Ishikawa (cell line): ENCODE data around the gene TOMM6.

Experiments used
- CEBPB ChIP-seq: IDR thresholded peaks from 2 replicates; pipeline ENCODE4 v1.6.1; 2012
- CREB1 ChIP-seq: IDR thresholded peaks from 2 replicates; pipeline ENCODE4 v1.6.1; 2012; ENCODE audit warnings: low read depth
- EGR1 ChIP-seq: IDR thresholded peaks from 2 replicates; pipeline ENCODE4 v1.6.1; 2012
- EP300 ChIP-seq: IDR thresholded peaks from 2 replicates; pipeline ENCODE4 v1.6.1; 2012; ENCODE audit warnings: borderline replicate concordance
- FOXM1 ChIP-seq: IDR thresholded peaks from 2 replicates; pipeline ENCODE4 v1.6.1; 2012; ENCODE audit warnings: low read depth, borderline replicate concordance
- NFIC ChIP-seq: IDR thresholded peaks from 2 replicates; pipeline ENCODE4 v1.6.1; 2012
- RAD21 ChIP-seq: IDR thresholded peaks from 2 replicates; pipeline ENCODE4 v1.6.1; 2012; ENCODE audit warnings: low read depth
- REST ChIP-seq: IDR thresholded peaks from 2 replicates; pipeline ENCODE4 v1.6.1; 2012; ENCODE audit warnings: low read depth, mild to moderate bottlenecking
- TAF1 ChIP-seq: IDR thresholded peaks from 2 replicates; pipeline ENCODE4 v1.6.1; 2012; ENCODE audit warnings: low read depth, mild to moderate bottlenecking
- TCF12 ChIP-seq: IDR thresholded peaks from 2 replicates; pipeline ENCODE4 v1.6.1; 2012; ENCODE audit warnings: low read depth
- TEAD4 ChIP-seq: IDR thresholded peaks from 2 replicates; pipeline ENCODE4 v1.6.1; 2012
- USF1 ChIP-seq: IDR thresholded peaks from 2 replicates; pipeline ENCODE4 v1.6.1; 2012
- YY1 ChIP-seq: IDR thresholded peaks from 2 replicates; pipeline ENCODE4 v1.6.1; 2012; ENCODE audit warnings: low read depth
- ZBTB7A ChIP-seq: IDR thresholded peaks from 2 replicates; pipeline ENCODE4 v1.6.1; 2012; ENCODE audit warnings: low read depth
- TF ChIP-seq, protein P1 (sequence below): IDR thresholded peaks from 2 replicates; pipeline ENCODE4 v1.6.1; 2012

Gene TOMM6

GRCh38 chr6:41796474-41796873 lies 9.0 kb downstream of the TOMM6 start:
- no peak for TF ChIP-seq ZBTB7A
- TF ChIP-seq NFIC, result no peak
- no peak for TF ChIP-seq EGR1
- no peak for TF ChIP-seq RAD21
- no peak for TF ChIP-seq TCF12
- TF ChIP-seq FOXM1, result no peak

DNA sequence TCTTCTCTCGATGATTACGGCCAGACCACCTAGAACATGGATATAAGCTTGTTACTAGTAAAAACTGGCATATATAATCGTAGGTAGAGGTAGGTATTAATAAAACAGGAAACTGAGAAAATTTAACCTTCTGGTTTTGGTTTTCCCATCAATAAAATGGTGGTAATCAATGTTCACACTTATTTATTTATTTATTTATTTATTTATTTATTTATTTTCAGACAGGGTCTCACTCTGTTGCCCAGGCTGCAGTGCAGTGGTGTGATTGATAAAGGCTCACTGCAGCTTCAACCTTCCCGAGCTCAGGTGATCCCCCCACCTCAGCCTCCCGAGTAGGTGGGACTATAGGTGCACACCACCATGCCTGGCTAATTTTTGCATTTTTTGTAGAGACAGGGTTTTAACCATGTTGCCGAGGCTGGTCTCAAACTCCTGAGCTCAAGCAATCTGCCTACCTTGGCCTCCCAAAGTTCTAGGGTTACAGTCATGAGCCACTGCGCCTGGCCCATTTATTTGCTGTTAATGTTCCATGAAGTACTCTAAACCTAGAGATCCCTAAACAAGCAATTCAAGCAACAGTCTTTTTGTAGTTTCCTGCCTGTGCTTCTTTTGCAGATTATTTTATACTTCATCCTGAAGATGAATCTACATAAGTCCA lies 11.5 kb downstream of the TOMM6 start:
- TF ChIP-seq TCF12, result no peak
- no peak for TF ChIP-seq FOXM1
- TF ChIP-seq YY1, result no peak
- TF ChIP-seq EGR1, result no peak

- no peak for TF ChIP-seq REST
- TF ChIP-seq TCF12, result no peak
- no peak for TF ChIP-seq CEBPB
- no peak for TF ChIP-seq FOXM1
- TF ChIP-seq CREB1, result no peak
- TF ChIP-seq TAF1, result no peak
- no peak for TF ChIP-seq RAD21
- no peak for TF ChIP-seq USF1
- TF ChIP-seq EP300, result no peak
- TF ChIP-seq ZBTB7A, result no peak
- no peak for TF ChIP-seq YY1
- TF ChIP-seq, protein P1, sequence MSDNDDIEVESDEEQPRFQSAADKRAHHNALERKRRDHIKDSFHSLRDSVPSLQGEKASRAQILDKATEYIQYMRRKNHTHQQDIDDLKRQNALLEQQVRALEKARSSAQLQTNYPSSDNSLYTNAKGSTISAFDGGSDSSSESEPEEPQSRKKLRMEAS, result no peak
- no peak for TF ChIP-seq TEAD4
These were observed 12.0 kb downstream of the TOMM6 start for GRCh38 chr6:41799559-41799911.

- TF ChIP-seq RAD21, result peak; percentile 51; the same call in 1 of the 2 replicates
- no peak for TF ChIP-seq NFIC
These were observed 13.9 kb downstream of the TOMM6 start for GRCh38 chr6:41801380-41801779.

GRCh38 chr6:41805830-41806774 lies 18.6 kb downstream of the TOMM6 start:
- TF ChIP-seq CREB1 (no peak), TCF12 (no peak), FOXM1 (no peak), EP300 (no peak), EGR1 (no peak), TEAD4 (no peak), ZBTB7A (no peak), USF1 (no peak)
- TF ChIP-seq, protein P1, result no peak

- no peak for TF ChIP-seq TAF1
- TF ChIP-seq ZBTB7A, result no peak
- TF ChIP-seq, protein P1, result no peak
- no peak for TF ChIP-seq YY1
- no peak for TF ChIP-seq NFIC
- no peak for TF ChIP-seq TCF12
- TF ChIP-seq CEBPB, result no peak
- TF ChIP-seq FOXM1, result no peak
- TF ChIP-seq EGR1, result no peak
- TF ChIP-seq RAD21, result no peak
- no peak for TF ChIP-seq USF1
These were observed 23.6 kb downstream of the TOMM6 start for GRCh38 chr6:41811095-41811494.

GRCh38 chr6:41813469-41813868 lies 26.0 kb downstream of the TOMM6 start:
- TF ChIP-seq TAF1 (no peak), YY1 (no peak), EP300 (no peak), TCF12 (no peak), TEAD4 (no peak), FOXM1 (no peak), EGR1 (no peak), REST (no peak), ZBTB7A (no peak)
- TF ChIP-seq, protein P1, result no peak
